NCI-H1092 treated with DMSO at 0.1 percent for 48 hours (cell line): ENCODE measurements around the gene SPAAR.
"Not testable (repeated sequence)": the region's sequence is repeated elsewhere in the genome, so short reads cannot be mapped to it uniquely, and the experiment has no call there.

Experiments used
- DNase-seq: peaks from one replicate; lab custom pipeline; 2025; lab: John Stamatoyannopoulos, UW

Gene SPAAR

DNA sequence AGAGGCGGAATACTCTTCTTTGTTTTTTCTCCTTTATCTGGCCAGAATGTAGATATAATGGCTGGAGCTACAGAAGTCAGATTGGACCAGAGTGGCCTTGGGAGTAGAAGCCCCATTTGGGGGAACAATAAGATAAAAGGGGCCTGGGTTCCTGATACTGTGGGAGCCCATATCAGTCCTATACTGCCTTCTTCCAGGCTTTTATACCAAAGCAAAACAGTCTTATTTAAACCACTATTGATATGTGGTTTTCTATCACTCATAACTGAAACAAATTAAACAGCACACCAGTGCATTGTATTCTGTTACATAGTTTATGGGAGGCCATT lies 14.3 kb downstream of the SPAAR start:
- DNase-seq = no peak

DNA sequence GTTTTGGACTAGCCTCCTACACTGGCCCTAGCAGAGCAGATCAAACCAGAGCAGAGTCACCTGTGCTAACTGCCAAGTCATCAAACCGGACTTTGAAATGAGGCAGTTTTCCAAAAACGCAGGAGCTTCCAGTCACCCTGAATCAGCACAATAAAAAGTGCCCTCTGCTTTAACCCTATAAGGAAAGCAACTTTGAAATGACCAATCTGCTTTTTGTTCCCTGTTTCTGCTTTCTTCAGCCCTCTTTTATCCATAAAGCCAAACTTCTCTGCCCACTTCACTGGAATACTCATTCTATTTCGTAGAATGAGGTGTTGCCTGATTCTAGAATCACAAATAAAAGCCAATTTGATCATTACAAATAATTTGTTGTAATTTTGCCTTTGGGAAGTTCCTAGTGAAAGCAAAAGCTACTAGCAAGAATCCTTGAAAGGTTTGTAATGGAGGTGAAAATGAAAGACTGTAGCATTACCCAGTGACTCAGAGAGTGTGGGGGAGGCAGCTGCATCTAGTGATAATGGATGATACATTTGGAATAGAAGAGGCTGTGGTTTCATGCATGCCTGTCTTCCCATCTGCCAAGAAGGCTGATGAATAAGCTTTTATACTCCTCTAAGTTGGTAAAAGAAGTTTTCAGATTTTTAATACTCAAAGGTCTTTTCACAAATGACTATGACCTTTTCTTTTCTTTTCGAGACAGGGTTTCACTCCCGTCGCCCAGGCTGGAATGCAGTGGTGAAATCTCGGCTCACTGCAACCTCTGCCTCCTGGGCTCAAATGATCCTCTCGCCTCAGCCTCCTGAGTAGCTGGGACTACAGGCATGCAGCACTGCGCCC lies 14.9 kb downstream of the SPAAR start:
- no peak for DNase-seq

DNA sequence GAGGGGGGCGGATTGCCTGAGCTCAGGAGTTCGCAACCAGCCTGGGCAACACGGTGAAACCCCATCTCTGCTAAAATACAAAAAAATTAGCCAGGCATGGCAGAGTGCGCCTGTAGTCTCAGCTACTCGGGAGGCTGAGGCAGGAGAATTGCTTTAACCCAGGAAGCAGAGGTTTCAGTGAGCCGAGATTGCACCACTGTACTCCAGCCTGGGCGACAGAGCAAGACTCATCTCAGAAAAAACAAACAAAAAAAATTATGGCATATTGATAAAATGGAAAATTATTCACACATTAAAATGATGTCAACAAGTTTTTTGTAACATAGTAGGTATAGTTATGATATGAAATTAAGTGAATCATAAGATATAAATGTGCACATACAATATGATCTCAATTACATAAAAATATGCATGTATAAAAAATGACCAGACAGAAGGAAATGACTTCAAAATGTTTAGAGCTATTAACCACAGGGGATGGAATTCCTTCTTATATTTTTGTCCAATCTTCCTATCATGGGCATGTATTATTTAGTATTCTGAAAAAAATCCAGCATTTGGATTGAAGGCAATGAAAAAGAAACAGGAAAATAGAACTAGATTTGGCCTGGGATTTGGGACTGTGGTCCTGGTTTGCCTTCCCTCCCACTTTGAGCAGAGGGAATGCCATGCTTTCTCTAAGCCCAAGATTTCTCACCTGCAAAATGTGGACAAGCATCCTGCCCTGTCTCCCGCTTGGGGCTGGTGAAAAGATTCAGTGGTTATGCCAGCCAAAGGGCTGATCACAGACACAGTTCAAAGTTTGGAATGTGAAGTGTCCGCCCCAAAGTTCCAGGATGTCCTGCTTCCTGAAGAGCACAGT lies 19.5 kb downstream of the SPAAR start:
- DNase-seq = no peak

DNA sequence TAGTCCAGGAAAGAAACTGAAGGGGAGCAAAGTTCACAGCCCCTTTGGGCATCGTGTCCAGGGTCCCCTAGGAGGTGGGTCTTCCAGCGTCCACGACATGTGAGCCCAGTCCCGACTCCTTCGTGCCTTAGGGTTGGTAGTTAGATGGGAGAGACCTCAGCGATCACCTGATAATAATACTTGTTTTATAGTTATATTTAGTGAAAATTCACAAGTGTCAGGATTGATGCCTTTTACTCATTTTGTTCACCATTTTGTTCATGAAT lies 20.1 kb downstream of the SPAAR start:
- no peak for DNase-seq

DNA sequence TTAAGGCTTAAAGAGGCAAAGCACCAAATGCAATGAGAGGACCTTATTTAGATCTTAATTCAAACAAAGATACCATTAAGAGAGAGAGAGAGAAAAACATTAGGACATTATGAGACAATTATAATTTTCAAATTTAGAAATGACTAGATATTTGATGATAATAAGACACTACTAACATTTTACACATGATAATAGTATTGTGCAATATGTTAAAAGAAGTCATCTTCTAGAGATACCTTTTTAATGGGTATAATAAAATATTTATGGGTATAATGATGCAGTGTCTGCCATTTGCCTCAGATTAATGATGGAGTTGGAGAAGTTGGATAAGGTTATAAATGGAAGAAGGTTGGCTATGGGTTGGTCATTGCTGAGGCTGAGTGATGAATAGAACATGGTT lies 21.2 kb downstream of the SPAAR start:
- no peak for DNase-seq

DNA sequence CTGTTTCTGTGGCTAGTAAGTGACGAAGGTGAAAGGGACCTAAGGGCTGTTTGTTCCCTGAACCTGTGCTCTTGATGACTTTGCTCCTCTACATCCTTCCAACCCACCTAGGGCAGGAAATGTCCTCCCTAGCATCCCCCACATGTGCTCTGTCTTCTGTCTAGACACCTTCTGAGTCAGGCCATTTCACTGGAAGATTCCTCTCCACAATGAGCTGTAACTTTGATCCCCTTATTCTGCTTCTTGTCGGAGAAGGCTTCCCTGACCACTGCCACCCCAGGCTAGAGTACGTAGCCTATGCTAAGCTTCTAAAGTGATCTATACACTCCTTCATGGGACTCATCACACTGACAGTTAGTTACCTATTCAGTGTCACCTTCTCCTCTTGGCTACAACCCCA lies 21.7 kb downstream of the SPAAR start:
- no peak for DNase-seq

DNA sequence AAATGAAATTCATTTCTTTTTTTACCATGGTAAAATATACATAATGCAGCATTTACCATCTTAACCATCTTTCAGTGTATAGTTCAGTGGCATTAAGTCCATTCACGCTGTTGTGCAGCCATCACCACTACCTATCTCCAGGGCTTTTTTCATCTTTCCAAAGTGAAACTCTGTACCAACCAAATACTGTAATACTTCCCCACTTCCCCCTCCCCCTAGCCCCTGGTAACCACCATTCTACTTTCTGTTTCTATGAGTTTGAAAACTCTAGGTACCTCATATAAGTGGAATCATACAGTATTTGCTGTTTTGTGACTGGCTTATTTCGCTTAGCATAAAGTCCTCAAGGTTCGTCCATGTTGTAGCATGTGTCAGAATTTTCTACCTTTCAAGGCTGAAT lies 23.4 kb downstream of the SPAAR start:
- no peak for DNase-seq

DNA sequence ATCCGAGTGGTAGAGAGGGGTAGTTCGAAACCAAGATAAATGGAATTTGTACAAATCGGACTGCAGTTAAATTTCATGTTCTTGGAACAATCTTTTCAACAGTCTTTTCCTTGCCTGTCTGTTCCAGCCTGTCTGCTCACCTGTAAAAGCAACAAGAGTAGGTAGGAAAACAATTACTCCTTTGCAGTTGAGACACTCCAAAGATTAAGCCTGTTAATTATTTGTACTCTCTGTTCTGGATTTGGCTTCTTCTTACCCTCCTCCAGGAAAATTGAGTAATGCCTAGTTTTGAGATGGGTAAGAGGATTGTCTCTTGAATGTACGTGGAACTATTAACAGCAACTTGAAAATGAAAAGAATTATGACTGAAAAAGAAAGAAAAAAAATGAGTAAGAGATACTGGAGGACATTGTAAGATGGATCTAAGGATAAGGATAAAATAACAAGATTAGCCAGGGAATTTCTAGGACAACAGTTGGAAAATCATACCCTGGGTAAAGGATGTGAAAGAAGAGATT lies 24.3 kb downstream of the SPAAR start:
- DNase-seq = no peak

DNA sequence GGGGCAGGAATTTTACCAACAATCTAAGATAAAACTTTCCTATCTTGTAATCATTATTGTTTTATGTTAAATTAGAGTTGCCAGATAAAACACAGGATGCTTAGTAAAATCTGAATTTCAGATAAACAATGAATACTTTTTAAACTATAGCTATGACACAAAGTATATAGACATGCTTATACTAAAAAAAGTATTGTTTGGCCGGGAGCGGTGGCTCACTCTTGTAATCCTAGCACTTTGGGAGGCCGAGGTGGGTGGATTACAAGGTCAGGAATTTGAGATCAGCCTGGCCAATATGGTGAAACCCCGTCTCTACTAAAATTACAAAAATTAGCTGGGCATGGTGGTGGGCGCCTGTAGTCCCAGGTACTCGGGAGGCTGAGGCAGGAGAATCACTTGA lies 24.8 kb downstream of the SPAAR start:
- DNase-seq = not testable (repeated sequence)

DNA sequence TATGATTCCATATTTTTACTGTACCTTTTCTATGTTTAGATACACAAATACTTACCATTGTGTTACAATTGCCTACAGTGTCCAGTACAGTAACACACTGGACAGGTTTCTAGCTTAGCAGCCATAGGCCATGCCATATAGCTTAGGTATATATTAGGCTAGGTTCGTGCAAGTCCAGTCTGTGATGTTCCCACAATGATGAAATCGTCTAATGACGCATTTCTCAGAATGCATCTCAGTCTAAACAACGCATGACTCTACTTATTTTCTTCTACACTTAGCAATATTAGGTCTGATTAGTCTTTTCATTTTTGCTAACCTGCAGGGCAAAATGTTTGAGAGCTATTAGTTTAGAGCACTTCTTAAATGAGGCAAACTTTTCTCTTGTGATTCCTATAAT lies 26.0 kb downstream of the SPAAR start:
- DNase-seq = no peak

DNA sequence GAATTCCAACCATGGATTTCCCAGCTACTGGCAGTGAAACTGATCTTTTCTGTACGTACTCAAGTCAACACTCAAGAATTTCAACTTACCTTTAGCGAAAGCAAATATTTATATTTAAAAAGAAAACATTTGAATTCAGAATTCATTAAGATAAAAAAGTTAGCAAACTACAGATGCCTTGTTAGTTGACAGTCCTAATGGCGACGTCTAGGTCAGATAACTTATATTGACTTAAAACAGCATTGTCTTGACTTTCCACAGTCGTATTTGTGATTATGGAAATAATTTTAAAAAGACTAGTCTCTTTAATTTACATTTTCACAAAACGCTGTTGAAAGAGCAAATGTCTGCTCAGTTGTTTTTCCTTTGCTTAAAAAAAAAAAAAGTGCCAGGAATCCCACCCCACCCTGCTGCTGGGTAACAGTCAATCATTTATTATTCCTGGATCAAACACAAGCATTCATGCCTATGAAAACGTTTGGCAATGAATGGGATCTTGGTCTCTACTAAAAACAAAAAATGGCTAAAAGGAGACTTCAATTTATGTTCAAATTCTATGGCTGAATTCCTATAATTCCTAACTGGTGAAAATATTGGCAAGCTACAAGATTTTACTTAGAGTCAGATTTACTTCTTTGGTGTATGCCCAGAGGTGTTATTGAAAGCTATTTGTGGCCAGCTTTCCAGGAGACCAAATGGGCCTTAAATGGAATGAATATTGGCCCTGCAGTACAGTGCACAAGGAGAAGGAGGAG lies 26.6 kb downstream of the SPAAR start:
- no peak for DNase-seq

DNA sequence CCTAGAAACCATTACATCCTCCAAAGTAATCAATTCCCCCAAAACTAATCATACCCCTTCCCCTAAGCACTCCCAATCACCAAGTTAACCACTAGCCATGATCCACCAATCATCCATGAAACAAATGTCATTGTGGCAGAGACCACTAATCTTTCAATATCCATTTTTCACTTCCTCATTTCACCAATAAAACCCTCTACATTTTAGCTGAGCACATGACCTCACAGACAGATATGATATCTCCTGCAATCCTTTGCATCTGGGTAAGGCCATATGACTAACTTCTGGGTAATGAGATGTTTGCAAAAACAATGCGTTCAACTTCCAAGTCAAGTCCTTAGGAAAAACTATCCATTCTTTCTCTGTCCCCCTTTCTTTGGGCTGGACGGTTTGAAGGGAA lies 27.9 kb downstream of the SPAAR start:
- no peak for DNase-seq

DNA sequence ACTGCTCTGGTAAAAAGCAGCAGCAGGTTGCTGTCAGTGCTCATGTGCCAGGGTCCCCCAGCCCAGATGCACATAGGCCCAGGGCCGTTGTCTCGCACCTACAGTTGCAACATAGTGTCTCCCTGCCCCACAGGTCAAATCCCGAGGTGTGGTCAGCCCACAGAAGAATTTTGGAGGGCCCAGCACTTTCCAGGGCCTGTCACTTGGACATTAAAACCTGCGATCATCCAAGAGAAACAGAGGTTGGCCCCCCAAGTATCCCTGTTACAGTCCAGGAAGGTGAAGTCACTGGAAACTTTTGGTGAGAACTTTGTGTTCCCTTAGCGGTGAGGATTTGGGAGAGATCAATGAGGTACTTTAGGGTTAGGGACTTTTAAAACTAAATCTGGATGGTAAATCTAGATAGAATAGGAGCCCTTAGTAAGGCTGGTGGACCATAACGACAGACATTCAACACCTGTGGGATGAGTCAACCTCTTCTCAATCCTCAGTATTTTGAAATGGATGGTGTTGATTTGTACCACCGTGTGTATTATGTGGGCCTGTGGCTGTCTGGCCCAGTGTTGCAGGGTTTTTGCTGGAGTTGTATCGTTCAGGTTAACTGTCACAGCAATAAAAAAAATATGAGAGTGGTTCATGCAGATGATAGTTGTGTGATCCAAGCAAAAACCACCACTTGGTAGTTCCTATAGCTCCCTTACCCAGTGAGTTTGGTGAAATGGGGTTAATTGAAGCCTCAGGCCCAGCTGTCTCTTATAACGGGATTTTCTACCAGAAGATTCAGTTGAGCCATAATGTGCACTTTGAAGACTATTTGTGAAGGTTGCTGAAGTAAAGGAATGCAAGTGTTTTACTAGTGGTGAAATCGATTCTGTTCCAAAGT lies 29.4 kb downstream of the SPAAR start:
- no peak for DNase-seq

DNA sequence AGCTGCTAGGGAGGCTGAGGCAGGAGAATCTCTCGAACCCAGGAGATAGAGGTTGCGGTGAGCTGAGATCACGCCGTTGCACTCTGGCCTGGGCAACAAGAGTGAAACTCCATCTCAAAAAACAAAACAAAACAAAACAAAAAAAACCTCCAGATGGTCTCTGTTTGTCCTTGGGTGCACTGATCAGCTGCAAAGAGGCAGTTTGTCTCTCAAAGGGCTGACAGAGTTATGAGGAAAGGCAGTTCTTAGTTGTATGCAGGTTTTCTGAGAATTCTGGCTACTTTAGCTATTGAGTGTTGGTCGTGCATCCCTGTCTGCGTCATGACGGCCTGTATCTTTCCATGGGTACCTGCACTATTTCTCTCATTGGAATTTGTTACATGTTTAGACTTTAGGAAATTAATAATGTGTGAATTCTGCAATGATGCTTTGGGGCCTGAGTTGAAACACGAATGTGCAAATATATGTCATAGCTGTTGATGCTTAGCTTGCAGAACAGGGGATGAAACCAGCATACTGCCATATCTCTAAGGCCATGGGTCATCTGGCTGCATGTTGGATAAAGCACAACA lies 30.5 kb downstream of the SPAAR start:
- no peak for DNase-seq

DNA sequence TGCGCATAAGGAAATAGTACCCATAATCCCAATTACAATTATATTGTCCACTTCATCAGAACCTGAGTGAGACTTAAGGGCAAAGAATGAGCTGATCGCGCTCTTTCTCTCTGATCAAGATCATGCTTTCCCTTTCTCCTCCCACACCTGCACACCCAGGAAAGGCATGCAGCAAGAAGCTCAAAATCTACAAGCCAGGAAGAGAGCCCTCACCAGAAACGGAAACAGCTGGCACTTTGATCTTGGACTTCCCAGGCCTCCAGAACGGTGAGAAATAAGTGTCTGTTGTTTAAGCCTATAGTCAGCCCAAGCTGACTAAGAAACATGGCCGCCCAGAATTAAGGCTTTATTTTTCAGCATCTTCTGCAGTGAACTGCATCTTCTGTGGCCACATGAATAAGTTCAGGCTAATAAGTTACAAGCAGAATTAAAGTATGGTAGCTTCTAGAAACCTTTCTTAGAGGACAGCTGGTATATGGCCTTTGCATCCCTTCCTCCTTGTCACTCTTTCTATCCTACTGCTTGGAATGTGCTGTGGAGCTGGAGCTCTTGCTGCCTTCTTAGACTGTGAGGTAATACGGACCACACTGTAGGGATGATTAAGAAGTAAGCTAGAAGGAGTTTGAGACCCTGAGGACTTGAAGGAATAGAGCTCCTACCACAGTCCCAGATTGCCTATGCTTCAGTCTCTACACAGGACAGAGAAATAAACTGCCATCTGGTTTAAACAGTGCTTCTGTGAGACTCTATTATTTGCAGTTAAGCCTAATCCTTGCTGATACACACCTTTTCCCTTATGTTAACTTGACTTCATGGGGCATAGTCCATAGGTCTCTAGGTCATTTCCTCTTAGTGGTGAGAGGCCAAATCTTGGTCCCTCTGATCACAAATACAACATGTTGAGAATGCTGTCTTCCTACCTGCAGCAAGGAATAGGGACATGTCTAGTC lies 31.4 kb downstream of the SPAAR start:
- no peak for DNase-seq

DNA sequence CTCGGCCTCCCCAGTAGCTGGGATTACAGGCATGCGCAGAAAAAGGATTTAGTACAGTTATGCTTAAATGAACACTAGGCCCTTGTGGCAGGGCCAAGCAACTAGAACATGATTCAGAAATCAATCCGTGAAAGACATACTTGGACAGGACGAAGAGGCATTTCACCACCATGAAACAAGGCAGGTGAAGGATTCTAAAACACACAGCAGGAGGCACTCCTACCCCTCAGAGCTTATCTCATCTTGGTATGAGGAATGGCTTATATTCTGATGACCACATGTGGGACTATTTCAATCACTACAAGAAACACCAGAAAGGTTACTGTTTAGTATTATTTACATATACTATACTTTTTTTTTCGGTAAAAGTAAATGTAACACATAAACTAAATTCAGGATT lies 33.0 kb downstream of the SPAAR start:
- DNase-seq = no peak

DNA sequence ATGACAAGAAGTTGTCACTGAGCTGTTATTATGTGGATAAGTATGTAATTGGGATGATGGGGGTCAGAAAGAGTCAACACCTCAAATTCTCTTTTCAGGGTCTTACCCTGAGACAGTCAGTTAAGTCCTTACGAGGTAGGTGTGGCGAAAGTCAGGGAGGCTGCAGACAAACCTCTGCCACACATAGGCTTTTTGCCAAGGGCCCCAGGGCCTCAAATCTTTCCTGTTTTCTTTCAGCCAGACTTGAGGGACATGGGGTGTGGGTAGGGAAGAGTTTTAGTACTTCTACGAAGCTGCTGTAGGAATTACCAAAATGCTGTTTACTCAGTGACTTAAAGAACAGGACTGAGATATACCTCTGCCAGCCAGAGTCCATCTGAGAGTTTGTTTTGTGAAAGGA lies 34.9 kb downstream of the SPAAR start:
- no peak for DNase-seq

DNA sequence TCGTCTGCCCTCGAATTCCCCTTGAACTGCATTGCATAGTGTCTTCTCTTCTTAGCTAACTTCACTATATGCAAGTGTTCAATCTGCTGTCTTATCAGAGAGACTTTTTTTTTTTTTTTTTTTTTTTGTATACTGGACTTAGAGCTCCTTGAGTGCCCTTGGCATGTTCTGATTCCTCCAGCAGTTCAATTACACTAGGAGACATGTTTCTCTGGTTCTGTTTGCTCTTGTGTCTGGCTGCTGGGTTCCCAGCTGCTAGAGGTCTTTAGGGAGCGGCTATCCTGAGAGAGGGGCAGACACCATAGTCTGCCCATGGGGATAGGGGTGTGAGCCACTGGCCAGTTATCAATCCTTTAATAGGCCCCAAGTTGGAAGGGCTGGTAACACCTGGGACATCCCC lies 35.6 kb downstream of the SPAAR start:
- DNase-seq = no peak

DNA sequence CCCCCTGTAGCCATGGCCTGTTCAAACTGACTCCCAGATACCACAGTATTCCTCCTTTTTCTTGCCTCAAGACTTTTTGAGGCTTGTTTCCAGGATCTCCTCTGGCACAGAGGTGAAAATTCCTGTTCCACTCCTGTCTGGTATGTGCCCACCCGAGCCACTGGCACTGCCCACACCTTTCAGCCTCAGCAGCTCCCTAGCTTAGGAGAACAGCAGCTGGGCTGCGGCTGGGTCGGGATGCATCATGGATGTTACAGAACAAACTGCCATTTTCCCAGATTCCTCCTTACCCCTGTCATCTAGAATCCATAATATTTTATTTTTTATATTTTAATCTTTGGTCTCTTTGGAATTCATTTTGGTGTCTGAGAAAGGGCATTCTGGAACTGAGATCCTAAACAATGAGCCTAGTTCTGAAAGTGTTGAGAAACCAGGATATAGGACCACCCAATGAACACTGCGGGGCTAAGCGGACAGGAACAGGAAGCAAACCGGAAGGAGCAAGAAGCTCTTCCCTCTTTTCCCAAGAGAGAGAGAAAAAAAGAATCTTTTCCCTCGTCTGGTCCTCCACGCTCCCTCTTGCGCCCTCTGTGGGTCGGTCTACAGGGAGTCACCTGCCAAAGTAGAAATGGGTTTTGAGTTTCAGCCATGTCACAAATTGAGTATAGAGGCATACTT lies 36.2 kb downstream of the SPAAR start:
- peak; percentile 89 for DNase-seq

DNA sequence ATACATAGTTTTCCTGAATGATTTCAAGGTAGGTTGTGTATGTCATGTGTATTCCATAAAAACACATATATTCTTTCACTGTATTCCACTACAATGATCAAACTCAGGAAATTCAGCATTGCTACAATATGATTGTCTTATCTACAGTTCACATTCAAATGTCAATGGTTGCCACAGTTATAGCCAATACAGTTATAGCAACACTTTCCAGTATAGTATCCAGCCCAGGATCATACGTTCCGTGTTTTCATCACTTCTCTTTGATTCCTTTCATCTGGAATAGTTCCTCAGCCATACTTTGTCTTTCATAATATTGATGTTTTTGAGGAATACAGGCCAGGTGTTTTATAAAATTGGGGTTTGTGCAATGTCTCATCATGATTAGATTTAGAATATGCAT lies 39.2 kb downstream of the SPAAR start:
- no peak for DNase-seq
